ENCODE measurements around the gene MEI1. TPM values are rescaled to one million over a fixed set of nuclear protein-coding genes. Genes with fewer than 3 reads are reported as not detected.

Gene MEI1
- total and polyA plus RNA-seq, 9 of the 15 experiments (the other 6 are each of a cell fraction or from before 2014, with no cell fraction given): 0.08 to 0.68 (median 0.18) TPM; not detected in 2

DNA sequence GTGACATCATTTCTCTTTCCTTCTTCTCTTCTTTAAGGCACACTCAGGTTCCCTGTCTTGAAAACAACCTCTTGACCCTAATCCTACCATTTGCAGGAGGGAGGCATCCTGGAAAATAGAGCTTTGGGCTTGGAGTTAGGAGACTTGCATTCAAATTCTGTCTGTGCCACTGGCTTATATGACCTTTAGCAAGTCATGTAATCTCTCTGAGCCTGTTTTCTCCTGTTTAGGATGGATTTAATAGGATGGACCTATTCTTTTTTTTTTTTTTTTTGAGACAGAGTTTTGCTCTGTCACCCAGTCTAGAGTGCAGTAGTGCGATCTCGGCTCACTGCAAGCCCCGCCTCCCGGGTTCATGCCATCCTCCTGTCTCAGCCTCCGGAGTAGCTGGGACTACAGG is 76.0 kb downstream of the MEI1 start:
- POLR2A ChIA-PET: interaction anchor here (0.6 to 0.9 kb wide), 2 partner anchors 23 to 71 kb away, joined by 3 read pairs; no protein-coding TSS in a partner anchor
- WGBS (ENCODE audit: insufficient coverage, low coverage, missing lambda C conversion rate): 17% methylated on average over 2 of the region's 5 CpGs
- H3K9me1 ChIP-seq (ENCODE audit: control insufficient read depth, insufficient read depth, low read length): no peaks in the 10 kb centered on the region
- no peaks in the 10 kb centered on the region for H3K9me3 ChIP-seq (replicated peaks; ENCODE audit: control insufficient read depth, insufficient read depth, low read depth, low read length)
- in situ Hi-C loops (cut with MboI): no loop called here
- H3K36me3 ChIP-seq (ENCODE audit: control insufficient read depth, insufficient read depth, low read length): no peaks in the 10 kb centered on the region
- H3K27ac ChIP-seq (ENCODE audit: extremely low read depth, low read depth, low read length): no peak overlapping the region
- no peaks in the 10 kb centered on the region for H3K79me2 ChIP-seq (ENCODE audit: control insufficient read depth, insufficient read depth, low read length)
- CTCF ChIA-PET (ENCODE audit: low intra/inter-chr PET ratio): no interaction called here
- H3K27me3 ChIP-seq (ENCODE audit: control insufficient read depth in 2 of 2, insufficient read depth in 2 of 2, low read length in 2 of 2): no peaks in the 10 kb centered on the region
- no peaks in the 10 kb centered on the region for H4K20me1 ChIP-seq (replicated peaks; ENCODE audit: control insufficient read depth, insufficient read depth, low read length)
- FAIRE-seq (no peak), DNase-seq (ENCODE audit: extremely low read depth in 1 of 4, low spot score in 3 of 4) (no peak), ATAC-seq (no peak)
- no peak overlapping the region for H2AFZ ChIP-seq (ENCODE audit: low read depth, low read length)
- H3K9ac ChIP-seq (ENCODE audit: insufficient read depth in 1 of 2, low read depth in 2 of 2, low read length in 2 of 2): no peak overlapping the region
- H3K4me2 ChIP-seq (ENCODE audit: insufficient read depth, low read length): no peak overlapping the region
- no peak overlapping the region for H3K4me3 ChIP-seq
- intact Hi-C loops (cut with micrococcal nuclease): no loop called here
- no TSS peak for BruUV-seq (replicated peaks)
- H3K4me1 ChIP-seq (replicated peaks in 1 of 2; ENCODE audit: control insufficient read depth in 2 of 2, insufficient read depth in 2 of 2, low read length in 2 of 2): no peaks in the 10 kb centered on the region
- no peak for TF ChIP-seq NBN (IDR thresholded peaks at IDR 0.05; ENCODE audit: low read depth)
- TF ChIP-seq, protein P1, sequence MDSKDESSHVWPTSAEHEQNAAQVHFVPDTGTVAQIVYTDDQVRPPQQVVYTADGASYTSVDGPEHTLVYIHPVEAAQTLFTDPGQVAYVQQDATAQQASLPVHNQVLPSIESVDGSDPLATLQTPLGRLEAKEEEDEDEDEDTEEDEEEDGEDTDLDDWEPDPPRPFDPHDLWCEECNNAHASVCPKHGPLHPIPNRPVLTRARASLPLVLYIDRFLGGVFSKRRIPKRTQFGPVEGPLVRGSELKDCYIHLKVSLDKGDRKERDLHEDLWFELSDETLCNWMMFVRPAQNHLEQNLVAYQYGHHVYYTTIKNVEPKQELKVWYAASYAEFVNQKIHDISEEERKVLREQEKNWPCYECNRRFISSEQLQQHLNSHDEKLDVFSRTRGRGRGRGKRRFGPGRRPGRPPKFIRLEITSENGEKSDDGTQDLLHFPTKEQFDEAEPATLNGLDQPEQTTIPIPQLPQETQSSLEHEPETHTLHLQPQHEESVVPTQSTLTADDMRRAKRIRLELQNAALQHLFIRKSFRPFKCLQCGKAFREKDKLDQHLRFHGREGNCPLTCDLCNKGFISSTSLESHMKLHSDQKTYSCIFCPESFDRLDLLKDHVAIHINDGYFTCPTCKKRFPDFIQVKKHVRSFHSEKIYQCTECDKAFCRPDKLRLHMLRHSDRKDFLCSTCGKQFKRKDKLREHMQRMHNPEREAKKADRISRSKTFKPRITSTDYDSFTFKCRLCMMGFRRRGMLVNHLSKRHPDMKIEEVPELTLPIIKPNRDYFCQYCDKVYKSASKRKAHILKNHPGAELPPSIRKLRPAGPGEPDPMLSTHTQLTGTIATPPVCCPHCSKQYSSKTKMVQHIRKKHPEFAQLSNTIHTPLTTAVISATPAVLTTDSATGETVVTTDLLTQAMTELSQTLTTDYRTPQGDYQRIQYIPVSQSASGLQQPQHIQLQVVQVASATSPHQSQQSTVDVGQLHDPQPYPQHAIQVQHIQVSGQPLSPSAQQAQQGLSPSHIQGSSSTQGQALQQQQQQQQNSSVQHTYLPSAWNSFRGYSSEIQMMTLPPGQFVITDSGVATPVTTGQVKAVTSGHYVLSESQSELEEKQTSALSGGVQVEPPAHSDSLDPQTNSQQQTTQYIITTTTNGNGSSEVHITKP (IDR thresholded peaks at IDR 0.05; ENCODE audit: partially characterized antibody): peak; percentile 70

Data from K562 (cell line).